WTC11 (cell line): Measurements from ENCODE around the gene HOXD10.

Experiments
- CREM ChIP-seq: sonication (generic); formaldehyde crosslinking; IDR thresholded peaks from 2 replicates; pipeline ENCODE4 v1.8.1; 2022; ENCODE audit warnings: mild to moderate bottlenecking, missing genetic modification reagents, moderate library complexity
- NR3C1 ChIP-seq: sonication (generic); formaldehyde crosslinking; conservative IDR thresholded peaks from 2 replicates; pipeline ENCODE4 v1.8.1; 2023; ENCODE audit warnings: low read depth, mild to moderate bottlenecking, missing genetic modification reagents
- SMAD3 ChIP-seq: sonication (generic); formaldehyde crosslinking; IDR thresholded peaks from 2 replicates; pipeline ENCODE4 v1.8.0; 2022; ENCODE audit warnings: missing genetic modification reagents, mild to moderate bottlenecking, borderline replicate concordance
- TCF7 ChIP-seq: sonication (generic); formaldehyde crosslinking; IDR thresholded peaks from 2 replicates; pipeline ENCODE4 v1.8.0; 2022; ENCODE audit warnings: mild to moderate bottlenecking, low read depth, missing genetic modification reagents, moderate library complexity
- TEAD4 ChIP-seq: sonication (generic); formaldehyde crosslinking; IDR thresholded peaks from 2 replicates; pipeline ENCODE4 v1.8.0; 2022; ENCODE audit warnings: mild to moderate bottlenecking, missing genetic modification reagents
- TF ChIP-seq, protein P1 (sequence below): fragments of 200-600 bp; IDR thresholded peaks from 2 replicates; pipeline ENCODE4 v1.8.0; 2022; ENCODE audit warnings: antibody characterized with exemption
- TF ChIP-seq, protein P2 (sequence below): sonication (generic); formaldehyde crosslinking; conservative IDR thresholded peaks from 2 replicates; pipeline ENCODE4 v1.8.1; 2022; ENCODE audit warnings: mild to moderate bottlenecking, missing genetic modification reagents
- TF ChIP-seq, protein P3 (sequence below): sonication (generic); formaldehyde crosslinking; IDR thresholded peaks from 2 replicates; pipeline ENCODE4 v1.8.0; 2022; ENCODE audit warnings: mild to moderate bottlenecking, missing genetic modification reagents
- TF ChIP-seq, protein P4 (sequence below): sonication (generic); formaldehyde crosslinking; IDR thresholded peaks from 2 replicates; pipeline ENCODE4 v1.8.1; 2022; ENCODE audit warnings: low read depth, mild to moderate bottlenecking, moderate library complexity, missing genetic modification reagents, borderline replicate concordance

DNA sequence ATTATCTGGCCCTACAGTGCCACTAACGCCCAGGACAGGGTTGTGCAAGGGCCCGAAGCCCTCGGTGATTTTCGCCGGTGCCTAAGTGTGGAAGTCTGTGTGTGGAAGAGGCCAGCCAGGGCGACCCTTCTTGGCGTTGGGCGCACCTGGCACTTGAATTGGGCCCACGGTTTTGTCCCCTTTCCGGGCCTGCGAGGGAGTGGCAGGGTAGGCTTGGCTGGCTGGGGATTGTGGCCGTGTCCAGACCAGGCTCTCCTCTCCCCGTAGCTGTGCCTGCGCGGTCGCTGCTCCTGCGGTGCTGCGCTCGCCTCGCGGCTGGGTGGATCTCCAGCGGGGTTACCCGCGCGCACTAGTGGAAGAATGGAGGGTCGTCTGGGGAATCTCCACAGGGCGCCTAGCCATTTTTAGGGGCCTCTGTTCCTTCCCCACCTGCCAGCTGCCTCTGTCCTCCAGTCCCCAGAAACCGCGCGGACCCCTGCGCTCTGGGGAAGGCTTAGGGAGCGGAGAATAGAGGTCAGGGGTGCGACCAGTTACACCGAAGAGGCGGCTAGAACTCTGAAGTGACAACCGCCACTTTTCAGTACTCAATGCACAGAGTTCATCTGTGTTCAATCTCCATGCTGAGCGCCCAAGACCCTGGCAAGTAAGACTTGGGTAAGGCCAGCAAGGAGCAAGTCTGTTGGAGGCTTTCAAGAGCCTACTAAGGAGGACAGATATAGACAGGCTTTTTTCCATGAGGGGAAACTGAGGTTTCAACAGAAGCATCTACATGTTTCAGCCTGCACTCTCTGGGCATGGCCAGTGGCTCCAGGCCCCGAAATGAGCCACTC lies 48.8 kb upstream of the HOXD10 start:
- TF ChIP-seq, protein P1, sequence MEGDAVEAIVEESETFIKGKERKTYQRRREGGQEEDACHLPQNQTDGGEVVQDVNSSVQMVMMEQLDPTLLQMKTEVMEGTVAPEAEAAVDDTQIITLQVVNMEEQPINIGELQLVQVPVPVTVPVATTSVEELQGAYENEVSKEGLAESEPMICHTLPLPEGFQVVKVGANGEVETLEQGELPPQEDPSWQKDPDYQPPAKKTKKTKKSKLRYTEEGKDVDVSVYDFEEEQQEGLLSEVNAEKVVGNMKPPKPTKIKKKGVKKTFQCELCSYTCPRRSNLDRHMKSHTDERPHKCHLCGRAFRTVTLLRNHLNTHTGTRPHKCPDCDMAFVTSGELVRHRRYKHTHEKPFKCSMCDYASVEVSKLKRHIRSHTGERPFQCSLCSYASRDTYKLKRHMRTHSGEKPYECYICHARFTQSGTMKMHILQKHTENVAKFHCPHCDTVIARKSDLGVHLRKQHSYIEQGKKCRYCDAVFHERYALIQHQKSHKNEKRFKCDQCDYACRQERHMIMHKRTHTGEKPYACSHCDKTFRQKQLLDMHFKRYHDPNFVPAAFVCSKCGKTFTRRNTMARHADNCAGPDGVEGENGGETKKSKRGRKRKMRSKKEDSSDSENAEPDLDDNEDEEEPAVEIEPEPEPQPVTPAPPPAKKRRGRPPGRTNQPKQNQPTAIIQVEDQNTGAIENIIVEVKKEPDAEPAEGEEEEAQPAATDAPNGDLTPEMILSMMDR = no peak
- TF ChIP-seq NR3C1 (CRISPR knock-in tag) = no peak
- TF ChIP-seq CREM (CRISPR knock-in tag) = no peak
- TF ChIP-seq TEAD4 (CRISPR knock-in tag) = no peak
- TF ChIP-seq, protein P2, sequence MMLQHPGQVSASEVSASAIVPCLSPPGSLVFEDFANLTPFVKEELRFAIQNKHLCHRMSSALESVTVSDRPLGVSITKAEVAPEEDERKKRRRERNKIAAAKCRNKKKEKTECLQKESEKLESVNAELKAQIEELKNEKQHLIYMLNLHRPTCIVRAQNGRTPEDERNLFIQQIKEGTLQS = no peak
- no peak for TF ChIP-seq SMAD3
- TF ChIP-seq, protein P3, sequence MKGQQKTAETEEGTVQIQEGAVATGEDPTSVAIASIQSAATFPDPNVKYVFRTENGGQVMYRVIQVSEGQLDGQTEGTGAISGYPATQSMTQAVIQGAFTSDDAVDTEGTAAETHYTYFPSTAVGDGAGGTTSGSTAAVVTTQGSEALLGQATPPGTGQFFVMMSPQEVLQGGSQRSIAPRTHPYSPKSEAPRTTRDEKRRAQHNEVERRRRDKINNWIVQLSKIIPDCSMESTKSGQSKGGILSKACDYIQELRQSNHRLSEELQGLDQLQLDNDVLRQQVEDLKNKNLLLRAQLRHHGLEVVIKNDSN (CRISPR knock-in tag) = no peak
- no peak for TF ChIP-seq TCF7 (CRISPR knock-in tag)
- TF ChIP-seq, protein P4, sequence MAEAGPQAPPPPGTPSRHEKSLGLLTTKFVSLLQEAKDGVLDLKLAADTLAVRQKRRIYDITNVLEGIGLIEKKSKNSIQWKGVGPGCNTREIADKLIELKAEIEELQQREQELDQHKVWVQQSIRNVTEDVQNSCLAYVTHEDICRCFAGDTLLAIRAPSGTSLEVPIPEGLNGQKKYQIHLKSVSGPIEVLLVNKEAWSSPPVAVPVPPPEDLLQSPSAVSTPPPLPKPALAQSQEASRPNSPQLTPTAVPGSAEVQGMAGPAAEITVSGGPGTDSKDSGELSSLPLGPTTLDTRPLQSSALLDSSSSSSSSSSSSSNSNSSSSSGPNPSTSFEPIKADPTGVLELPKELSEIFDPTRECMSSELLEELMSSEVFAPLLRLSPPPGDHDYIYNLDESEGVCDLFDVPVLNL (CRISPR knock-in tag) = no peak
